GM13976 (cell line): ENCODE data around the gene EME2.

Experiments
- DNase-seq: peaks from one replicate; pipeline ENCODE4 v3.0.0; 2012; ENCODE audit warnings: low spot score
- CTCF ChIP-seq: IDR thresholded peaks from 2 replicates; pipeline ENCODE4 v1.5.1; 2012; ENCODE audit warnings: borderline replicate concordance, mild to moderate bottlenecking; ENCODE audit not compliant: insufficient read depth; ENCODE audit errors: extremely low read depth, missing control alignments, control extremely low read depth
- in situ Hi-C: fragments of 300-500 bp; cut with MboI; formaldehyde crosslinking; loops from one replicate; pipeline ENCODE4 v1.12.0; 2022; ENCODE audit warnings: low sequenced_read_pairs, mixed read lengths, inconsistent platforms; ENCODE audit not compliant: unreplicated experiment

The EME2 gene

GRCh38 chr16:1752853-1753252 lies 19.8 kb upstream of the EME2 start:
- no peak for TF ChIP-seq CTCF
- DNase-seq, result no peak
- in situ Hi-C loops, result no loop called here

- TF ChIP-seq CTCF, result no peak
- in situ Hi-C loops, result no loop called here
- no peak for DNase-seq
Measured at GRCh38 chr16:1754204-1754603, 18.4 kb upstream of the EME2 start.

GRCh38 chr16:1757714-1758461 lies 14.7 kb upstream of the EME2 start:
- no peak for TF ChIP-seq CTCF
- DNase-seq, result no peak
- in situ Hi-C loops, result no loop called here

- no peak for DNase-seq
- in situ Hi-C loops, result no loop called here
- TF ChIP-seq CTCF, result no peak
Measured at GRCh38 chr16:1758923-1759322, 13.7 kb upstream of the EME2 start.

- in situ Hi-C loops, result no loop called here
- no peak for TF ChIP-seq CTCF
- no peak for DNase-seq
Measured at GRCh38 chr16:1759511-1759910, 13.1 kb upstream of the EME2 start.

- DNase-seq, result no peak
- in situ Hi-C loops, result no loop called here
- TF ChIP-seq CTCF, result no peak
Measured at GRCh38 chr16:1760911-1761310, 11.7 kb upstream of the EME2 start.
